SK-N-SH (cell line): ENCODE data around the gene CHRM4. TPM values are rescaled to one million over a fixed set of nuclear protein-coding genes. Genes with fewer than 3 reads are reported as not detected.

Experiments
- CTCF ChIA-PET: fragments of 300-600, 350-600 bp; formaldehyde crosslinking; extraction: SDS; loops from one replicate; lab custom pipeline; 2021; lab: Yijun Ruan, JAX
- POLR2A ChIA-PET: fragments of 350-600 bp; sonication (Branson Sonifier 250); formaldehyde crosslinking; extraction: SDS; loops from one replicate; lab custom pipeline; 2020; ENCODE audit warnings: antibody characterized with exemption, inconsistent platforms; lab: Yijun Ruan, JAX
- DNase-seq: peaks from one replicate; pipeline ENCODE4 v3.0.0; 2012
- H2AFZ ChIP-seq: fragments of 200-600 bp; sonication (generic); 2 replicates; pipeline ENCODE4 v1.8.1; 2016; ENCODE audit warnings: antibody characterized with exemption, mild to moderate bottlenecking, low read depth
- H3F3A ChIP-seq: fragments of 200-600 bp; sonication (generic); replicated peaks from 2 replicates; pipeline ENCODE3; 2016; ENCODE audit warnings: antibody characterized with exemption, mild to moderate bottlenecking; ENCODE audit not compliant: insufficient read depth
- H3K27ac ChIP-seq, 2 experiments: fragments of 200-500 bp in 1 of 2; fragments of 200-600 bp in 1 of 2; sonication (Bioruptor generic) in 1 of 2; sonication (generic), shearing (Covaris generic) in 1 of 2; 2 replicates each; pipeline versions ENCODE4 v1.5.1 to v1.6.1; 2014 to 2016; ENCODE audit warnings: low read depth in 2 of 2, inconsistent platforms in 1 of 2, low read length in 1 of 2, mild to moderate bottlenecking in 1 of 2, mixed read lengths in 1 of 2
- H3K27me3 ChIP-seq: fragments of 200-600 bp; sonication (generic), shearing (Covaris generic); 2 replicates; pipeline ENCODE4 v1.6.1; 2016; ENCODE audit warnings: mixed run types; ENCODE audit not compliant: insufficient read depth
- H3K36me3 ChIP-seq, 2 experiments: fragments of 200-500 bp in 1 of 2; fragments of 200-600 bp in 1 of 2; sonication (Bioruptor generic) in 1 of 2; sonication (generic) in 1 of 2; replicated peaks in 1 of 2; 2 replicates each; pipeline versions ENCODE3 to v1.5.1; 2014 to 2016; ENCODE audit warnings: low read length in 1 of 2, mild to moderate bottlenecking in 1 of 2; ENCODE audit not compliant: insufficient read depth in 2 of 2, control insufficient read depth in 1 of 2
- H3K4me1 ChIP-seq, 2 experiments: fragments of 200-500 bp in 1 of 2; fragments of 200-600 bp in 1 of 2; sonication (Bioruptor generic) in 1 of 2; sonication (generic), shearing (Covaris generic) in 1 of 2; 2 replicates each; pipeline versions ENCODE4 v1.5.1 to v1.6.1; 2014 to 2016; ENCODE audit warnings: low read depth in 1 of 2, low read length in 1 of 2, mixed run types in 1 of 2; ENCODE audit not compliant: insufficient read depth in 2 of 2, control insufficient read depth in 1 of 2
- H3K4me2 ChIP-seq: fragments of 200-600 bp; sonication (generic), shearing (Covaris generic); 2 replicates; pipeline ENCODE4 v1.6.1; 2017; ENCODE audit warnings: mixed run types
- H3K4me3 ChIP-seq, 2 experiments: fragments of 200-500 bp in 1 of 2; fragments of 200-600 bp in 1 of 2; sonication (Bioruptor generic) in 1 of 2; sonication (generic), shearing (Covaris generic) in 1 of 2; 2 replicates each; pipeline versions ENCODE4 v1.5.1 to v1.8.1; 2014 to 2016; ENCODE audit warnings: low read depth in 2 of 2, inconsistent platforms in 1 of 2, low read length in 1 of 2, mild to moderate bottlenecking in 1 of 2, mixed read lengths in 1 of 2, moderate library complexity in 1 of 2
- H3K79me2 ChIP-seq: fragments of 200-600 bp; sonication (generic); 2 replicates; pipeline ENCODE4 v1.8.1; 2017; ENCODE audit warnings: mild to moderate bottlenecking; ENCODE audit not compliant: insufficient read depth
- H3K9ac ChIP-seq: fragments of 200-600 bp; sonication (generic); 2 replicates; pipeline ENCODE4 v1.6.1; 2017; ENCODE audit warnings: mixed run types
- H3K9me2 ChIP-seq: fragments of 200-600 bp; sonication (generic); 2 replicates; pipeline ENCODE4 v1.6.1; 2017; ENCODE audit warnings: mixed run types
- H3K9me3 ChIP-seq: fragments of 200-600 bp; sonication (generic); 2 replicates; pipeline ENCODE4 v1.6.1; 2017; ENCODE audit warnings: mixed run types, mild to moderate bottlenecking, moderate library complexity
- H4K20me1 ChIP-seq: fragments of 200-600 bp; sonication (generic); 2 replicates; pipeline ENCODE4 v1.6.1; 2017; ENCODE audit warnings: mild to moderate bottlenecking, mixed run types; ENCODE audit not compliant: insufficient read depth
- CHD2 ChIP-seq: fragments of 150-350 bp; IDR thresholded peaks from 2 replicates; pipeline ENCODE4 v1.6.1; 2018; ENCODE audit warnings: low read length; ENCODE audit not compliant: partially characterized antibody
- CTCF ChIP-seq: fragments of 200-600 bp; sonication (generic); IDR thresholded peaks from 2 replicates; pipeline ENCODE4 v1.6.1; 2017; ENCODE audit warnings: antibody characterized with exemption, mild to moderate bottlenecking, moderate library complexity
- ELF1 ChIP-seq: IDR thresholded peaks from 2 replicates; pipeline ENCODE4 v1.4.0; 2012
- EP300 ChIP-seq, 2 experiments: IDR thresholded peaks; 2 replicates each; pipeline versions ENCODE4 v1.4.0 to v1.6.1; 2012; ENCODE audit warnings: borderline replicate concordance in 1 of 2, low read depth in 1 of 2, low read length in 1 of 2
- FOSL2 ChIP-seq: IDR thresholded peaks from 2 replicates; pipeline ENCODE4 v1.4.0; 2012; ENCODE audit warnings: low read depth, mild to moderate bottlenecking, moderate library complexity, borderline replicate concordance
- FOXJ3 ChIP-seq: sonication (generic); formaldehyde crosslinking; IDR thresholded peaks from 2 replicates; pipeline ENCODE4 v1.5.1; 2020; ENCODE audit warnings: mild to moderate bottlenecking, missing genetic modification reagents
- GATA2 ChIP-seq: sonication (generic); formaldehyde crosslinking; IDR thresholded peaks from 2 replicates; pipeline ENCODE4 v1.5.0; 2020; ENCODE audit warnings: mild to moderate bottlenecking, missing genetic modification reagents
- IRF3 ChIP-seq: fragments of 150-350 bp; IDR thresholded peaks from 2 replicates; pipeline ENCODE4 v1.6.1; 2016; ENCODE audit warnings: mild to moderate bottlenecking, low read depth, low read length
- MEF2A ChIP-seq: IDR thresholded peaks from 2 replicates; pipeline ENCODE4 v1.4.0; 2012; ENCODE audit warnings: low read depth, borderline replicate concordance
- NFIC ChIP-seq: IDR thresholded peaks from 2 replicates; pipeline ENCODE4 v1.4.0; 2012; ENCODE audit warnings: borderline replicate concordance
- PBX3 ChIP-seq: IDR thresholded peaks from 2 replicates; pipeline ENCODE4; 2012
- POLR2AphosphoS5 ChIP-seq: IDR thresholded peaks from 2 replicates; pipeline ENCODE4 v1.6.1; 2012; ENCODE audit warnings: low read depth, low read length
- RAD21 ChIP-seq: IDR thresholded peaks from 2 replicates; pipeline ENCODE4 v1.6.1; 2012; ENCODE audit warnings: mild to moderate bottlenecking, low read length
- RXRA ChIP-seq: IDR thresholded peaks from 2 replicates; pipeline ENCODE4 v1.4.0; 2012; ENCODE audit warnings: low read depth, mild to moderate bottlenecking, borderline replicate concordance
- SIN3A ChIP-seq: IDR thresholded peaks from 2 replicates; pipeline ENCODE4 v1.6.1; 2012; ENCODE audit warnings: low read depth, mild to moderate bottlenecking, low read length, moderate library complexity, borderline replicate concordance
- TCF12 ChIP-seq: IDR thresholded peaks from 2 replicates; pipeline ENCODE4 v1.4.0; 2012
- YY1 ChIP-seq: IDR thresholded peaks from 2 replicates; pipeline ENCODE4 v1.4.0; 2012; ENCODE audit warnings: low read depth, mild to moderate bottlenecking
- WGBS: methylation state at CpG from one replicate; pipeline ENCODE4 v1.1.6; 2017; ENCODE audit warnings: low lambda C conversion rate; 5-methylcytosine and 5-hydroxymethylcytosine counted together
- polyA plus RNA-seq, 3 experiments: library from polyadenylated mRNA; depleted of rRNA; stranded (reverse); fragments of >200 nt; gene quantifications; 2 replicates each; pipeline ENCODE4 v1.2.3, GENCODE V29; 2012
- TF ChIP-seq, protein P1 (sequence below): IDR thresholded peaks from 2 replicates; pipeline ENCODE4 v1.4.0; 2012; ENCODE audit warnings: low read depth, borderline replicate concordance
- TF ChIP-seq, protein P2 (sequence below): IDR thresholded peaks from 2 replicates; pipeline ENCODE4 v1.4.0; 2012; ENCODE audit warnings: low read depth

CHRM4 gene
- polyA plus RNA-seq, 1 of the 3 experiments (the other 2 are of a cell fraction): 0.26 TPM

GRCh38 chr11:46387456-46387855 is 4.1 kb downstream of the CHRM4 start:
- no peaks in the 10 kb centered on the region for H3K9me2 ChIP-seq
- H2AFZ ChIP-seq: no peak overlapping the region
- ChIA-PET POLR2A (no interaction called here), CTCF (interaction anchor here (0.7 to 7.6 kb wide), 14 partner anchors 14 to 231 kb away, joined by 3 to 204 read pairs (median 20); partner anchors contain the start of genes ATG13 and DGKZ)
- H3K9me3 ChIP-seq: no peaks in the 10 kb centered on the region
- WGBS: 76% methylated on average over 5 of the region's 5 CpGs
- no peak overlapping the region for H3K4me3 ChIP-seq
- H3K27ac ChIP-seq: no peak overlapping the region
- no peak for DNase-seq
- peaks cover 11% of the 10 kb centered on the region for H3F3A ChIP-seq
- H3K36me3 ChIP-seq: peaks cover 0 to 8% of the 10 kb centered on the region in 2 experiments
- H3K4me1 ChIP-seq: peaks cover 6 to 32% of the 10 kb centered on the region in 2 experiments; a peak in 2 of 4 replicates
- no peak overlapping the region for H3K9ac ChIP-seq
- H4K20me1 ChIP-seq: 0 out of 2 replicates have a peak, but pooled peaks cover 8% of the 10 kb centered on the region
- peaks cover 15% of the 10 kb centered on the region for H3K27me3 ChIP-seq
- TF ChIP-seq CHD2 (no peak), FOXJ3 (no peak), PBX3 (no peak), FOSL2 (no peak), MEF2A (no peak), GATA2 (CRISPR knock-in tag) (no peak), POLR2AphosphoS5 (no peak), IRF3 (no peak), RAD21 (no peak), EP300 (IDR thresholded peaks at IDR 0.05; ENCODE audit: borderline replicate concordance in 1 of 2, low read depth in 1 of 2, low read length in 1 of 2) (no peak), TCF12 (no peak), SIN3A (no peak), YY1 (no peak), ELF1 (no peak), NFIC (no peak)
- TF ChIP-seq, protein P1, sequence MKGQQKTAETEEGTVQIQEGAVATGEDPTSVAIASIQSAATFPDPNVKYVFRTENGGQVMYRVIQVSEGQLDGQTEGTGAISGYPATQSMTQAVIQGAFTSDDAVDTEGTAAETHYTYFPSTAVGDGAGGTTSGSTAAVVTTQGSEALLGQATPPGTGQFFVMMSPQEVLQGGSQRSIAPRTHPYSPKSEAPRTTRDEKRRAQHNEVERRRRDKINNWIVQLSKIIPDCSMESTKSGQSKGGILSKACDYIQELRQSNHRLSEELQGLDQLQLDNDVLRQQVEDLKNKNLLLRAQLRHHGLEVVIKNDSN: no peak
- no peaks in the 10 kb centered on the region; the same call in 1 of the 2 replicates for H3K79me2 ChIP-seq
- no peak overlapping the region for H3K4me2 ChIP-seq

GRCh38 chr11:46386674-46387073 is 4.9 kb downstream of the CHRM4 start:
- TF ChIP-seq CTCF (no peak), RXRA (no peak)
- TF ChIP-seq, protein P2, sequence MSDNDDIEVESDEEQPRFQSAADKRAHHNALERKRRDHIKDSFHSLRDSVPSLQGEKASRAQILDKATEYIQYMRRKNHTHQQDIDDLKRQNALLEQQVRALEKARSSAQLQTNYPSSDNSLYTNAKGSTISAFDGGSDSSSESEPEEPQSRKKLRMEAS: no peak
- H3K4me2 ChIP-seq: no peak overlapping the region
- no peak overlapping the region for H3K9ac ChIP-seq
- peaks cover 6 to 30% of the 10 kb centered on the region in 2 experiments; a peak in 2 of 4 replicates for H3K4me1 ChIP-seq
- H3F3A ChIP-seq: peaks cover 11% of the 10 kb centered on the region
- H3K27me3 ChIP-seq: peaks cover 15% of the 10 kb centered on the region
- CTCF ChIA-PET: interaction anchor here (1.0 to 7.6 kb wide), 6 partner anchors 19 to 162 kb away, joined by 5 to 204 read pairs (median 51); partner anchors contain the start of gene DGKZ
- H2AFZ ChIP-seq: no peak overlapping the region
- H3K4me3 ChIP-seq: no peak overlapping the region
- 72% methylated on average over 3 of the region's 4 CpGs for WGBS
- no peaks in the 10 kb centered on the region for H3K9me2 ChIP-seq
- H3K27ac ChIP-seq: no peak overlapping the region
- H3K36me3 ChIP-seq: peaks cover 0 to 8% of the 10 kb centered on the region in 2 experiments
- no peak for DNase-seq
- POLR2A ChIA-PET: no interaction called here
- 0 out of 2 replicates have a peak, but pooled peaks cover 8% of the 10 kb centered on the region for H4K20me1 ChIP-seq
- no peaks in the 10 kb centered on the region for H3K9me3 ChIP-seq
- H3K79me2 ChIP-seq: no peaks in the 10 kb centered on the region; the same call in 1 of the 2 replicates
